GM18873 (cell line): ENCODE measurements around the gene DST.

ENCODE experiments used
- ATAC-seq: cut with Tn5 transposase; IDR thresholded peaks from one replicate; pipeline ENCODE4 v1.9.1; 2021; ENCODE audit warnings: mild to moderate bottlenecking, moderate library complexity, moderate number of reproducible peaks; ENCODE audit not compliant: unreplicated experiment, low FRiP score

Gene DST

DNA sequence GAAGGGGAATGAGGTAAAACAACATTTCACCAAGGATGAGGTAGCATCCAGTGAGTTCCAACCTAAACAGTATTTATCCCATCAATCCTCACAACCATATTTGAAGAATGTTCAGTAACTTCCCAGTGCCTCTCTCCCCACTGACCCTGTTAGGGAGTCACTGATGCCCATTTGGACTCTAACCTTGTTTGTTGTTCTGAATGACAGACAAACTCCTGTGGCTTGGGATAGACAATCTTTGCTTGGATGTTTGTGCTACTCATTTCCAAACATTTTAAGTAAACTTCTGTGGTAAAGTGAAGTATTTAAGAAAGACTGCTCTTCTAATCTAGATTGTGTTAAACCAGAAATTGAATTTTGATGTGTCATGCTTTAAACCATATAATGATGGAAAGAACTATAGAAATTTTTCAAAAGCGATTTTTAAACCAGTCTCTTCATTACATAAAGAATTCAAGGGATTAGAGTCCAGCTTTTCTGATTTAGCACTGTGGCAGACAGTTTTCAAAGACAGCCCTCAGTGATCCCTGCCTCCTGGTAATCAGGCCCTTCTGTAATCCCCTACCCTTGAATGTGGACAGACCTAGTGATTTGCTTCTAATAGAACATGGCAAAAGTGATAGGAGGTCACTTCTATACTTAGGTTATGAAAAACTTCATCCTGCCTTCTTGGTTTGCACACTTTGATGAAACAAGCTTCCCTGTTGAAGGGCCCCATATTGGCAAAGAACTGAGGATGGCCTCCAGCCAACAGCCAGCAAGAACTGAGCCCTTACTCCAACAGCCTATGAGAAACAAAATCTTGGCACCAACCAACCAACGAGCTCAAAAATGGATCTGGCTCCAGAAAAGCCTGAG, 191.6 kb downstream of the DST start:
- ATAC-seq, result no peak

DNA sequence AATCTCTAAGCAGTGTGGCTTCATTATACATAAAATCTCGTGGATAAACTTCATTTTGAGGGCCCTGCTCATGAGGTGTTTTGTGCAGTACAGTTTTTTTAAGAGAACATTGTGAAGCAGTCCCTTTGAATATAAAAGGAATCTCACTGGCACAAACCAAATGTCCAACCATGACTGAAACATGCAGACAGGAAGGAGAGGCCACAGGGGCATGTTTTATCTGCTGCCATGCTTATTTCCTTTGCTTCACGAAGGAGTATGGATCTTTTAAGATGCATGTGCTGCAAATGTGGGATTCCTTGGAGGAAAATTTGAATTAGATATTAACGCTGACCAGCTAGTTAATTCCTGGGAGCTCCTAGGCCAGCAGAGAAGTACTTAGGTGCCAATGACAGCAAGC, 192.3 kb downstream of the DST start:
- no peak for ATAC-seq

DNA sequence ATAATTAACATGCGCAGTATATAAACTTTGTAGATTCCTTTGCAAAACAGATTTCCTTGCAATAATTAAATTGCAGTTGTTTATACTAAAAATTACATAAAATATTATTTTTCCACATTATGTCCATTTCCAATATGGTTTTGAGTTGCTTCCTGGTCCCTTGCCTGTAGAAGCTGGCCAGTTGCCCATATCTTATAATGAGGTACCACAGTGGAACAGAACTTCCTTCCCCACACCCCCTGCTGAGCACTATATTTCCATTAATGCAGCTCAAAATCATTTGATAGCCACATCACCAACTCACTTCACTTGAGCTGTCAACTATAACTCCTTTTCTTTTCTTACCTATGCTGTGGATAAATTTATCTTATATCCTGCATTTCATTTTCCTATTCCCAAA, 194.6 kb downstream of the DST start:
- ATAC-seq, result no peak

GRCh38 chr6:56445818-56446217, 196.9 kb downstream of the DST start:
- no peak for ATAC-seq

- no peak for ATAC-seq
These were observed 197.8 kb downstream of the DST start for GRCh38 chr6:56444855-56445254.

GRCh38 chr6:56440551-56440981, 202.1 kb downstream of the DST start:
- ATAC-seq, result no peak

DNA sequence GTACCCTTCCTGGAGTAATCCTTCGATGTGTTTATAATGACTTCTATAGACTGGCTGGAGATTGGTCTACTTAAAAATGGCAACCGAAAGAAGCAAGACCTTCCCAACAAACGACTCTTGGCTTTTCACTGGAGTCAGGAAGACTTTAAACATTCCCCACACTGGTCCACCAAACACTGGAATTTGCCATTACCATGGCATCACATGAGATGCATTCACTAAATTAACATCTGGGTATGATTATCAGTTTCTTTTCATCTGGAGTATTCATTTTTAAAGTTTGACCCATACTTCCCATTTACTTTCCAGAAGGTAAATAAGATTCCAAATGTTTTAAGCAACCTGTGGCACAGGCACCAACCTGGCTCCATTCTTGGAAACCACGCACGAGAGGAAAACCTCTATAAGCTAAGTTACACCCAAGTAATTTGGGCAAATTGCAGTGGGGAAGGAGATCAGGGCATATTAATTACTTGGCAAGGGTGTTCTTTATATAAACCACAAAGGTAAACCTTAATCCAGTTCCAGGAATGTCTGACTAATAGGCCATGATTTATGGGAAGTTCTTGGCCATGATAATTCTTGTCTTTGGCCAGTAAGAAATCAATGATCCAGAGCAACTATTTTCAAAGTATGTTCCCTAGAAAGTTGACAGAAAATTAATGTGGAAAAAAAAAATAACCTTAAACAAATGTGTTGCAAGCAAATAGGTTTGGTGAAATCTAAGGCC, 205.4 kb downstream of the DST start:
- ATAC-seq, result no peak

GRCh38 chr6:56435754-56436153, 206.9 kb downstream of the DST start:
- ATAC-seq, result no peak

GRCh38 chr6:56435326-56435725, 207.4 kb downstream of the DST start:
- ATAC-seq, result no peak

DNA sequence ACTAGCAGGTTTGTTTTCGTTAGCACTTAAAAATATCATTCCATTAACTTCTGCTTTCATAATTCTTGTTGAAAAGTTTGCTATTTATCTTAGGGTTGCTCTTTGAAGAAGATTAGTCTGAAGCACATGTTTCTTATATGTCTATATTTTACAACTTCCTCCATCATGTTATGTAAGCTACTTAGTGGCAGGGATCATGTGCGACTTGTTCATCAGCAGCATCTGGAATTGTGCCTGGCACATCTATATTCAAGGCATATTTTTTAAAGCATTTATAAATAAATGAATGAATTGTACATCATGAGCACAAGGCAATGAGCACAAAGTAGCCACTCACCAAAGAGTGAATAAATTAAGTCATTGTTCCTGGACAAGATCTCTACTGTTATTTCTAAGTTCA, 208.1 kb downstream of the DST start:
- no peak for ATAC-seq

- ATAC-seq, result no peak
These were observed 209.6 kb downstream of the DST start for GRCh38 chr6:56433119-56433518.

DNA sequence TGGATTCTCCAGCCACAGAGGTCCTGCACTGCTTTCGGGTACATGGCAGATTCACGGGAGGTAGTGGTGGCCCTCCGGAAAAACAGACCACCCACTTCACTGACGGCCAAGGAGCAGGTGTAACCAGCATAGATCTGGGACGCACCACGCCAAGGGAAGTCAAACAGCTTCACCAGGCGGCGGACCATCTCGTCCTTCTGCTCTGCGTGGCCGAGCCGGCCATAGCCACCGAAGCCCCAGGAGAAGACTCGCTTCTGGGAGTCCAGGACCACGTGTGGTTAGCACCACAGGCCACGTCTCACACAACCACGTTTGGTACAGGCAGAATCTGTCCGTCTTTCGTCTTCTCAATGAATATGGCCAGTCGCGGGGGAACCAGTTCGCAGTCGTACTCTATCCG, 210.5 kb downstream of the DST start:
- no peak for ATAC-seq

DNA sequence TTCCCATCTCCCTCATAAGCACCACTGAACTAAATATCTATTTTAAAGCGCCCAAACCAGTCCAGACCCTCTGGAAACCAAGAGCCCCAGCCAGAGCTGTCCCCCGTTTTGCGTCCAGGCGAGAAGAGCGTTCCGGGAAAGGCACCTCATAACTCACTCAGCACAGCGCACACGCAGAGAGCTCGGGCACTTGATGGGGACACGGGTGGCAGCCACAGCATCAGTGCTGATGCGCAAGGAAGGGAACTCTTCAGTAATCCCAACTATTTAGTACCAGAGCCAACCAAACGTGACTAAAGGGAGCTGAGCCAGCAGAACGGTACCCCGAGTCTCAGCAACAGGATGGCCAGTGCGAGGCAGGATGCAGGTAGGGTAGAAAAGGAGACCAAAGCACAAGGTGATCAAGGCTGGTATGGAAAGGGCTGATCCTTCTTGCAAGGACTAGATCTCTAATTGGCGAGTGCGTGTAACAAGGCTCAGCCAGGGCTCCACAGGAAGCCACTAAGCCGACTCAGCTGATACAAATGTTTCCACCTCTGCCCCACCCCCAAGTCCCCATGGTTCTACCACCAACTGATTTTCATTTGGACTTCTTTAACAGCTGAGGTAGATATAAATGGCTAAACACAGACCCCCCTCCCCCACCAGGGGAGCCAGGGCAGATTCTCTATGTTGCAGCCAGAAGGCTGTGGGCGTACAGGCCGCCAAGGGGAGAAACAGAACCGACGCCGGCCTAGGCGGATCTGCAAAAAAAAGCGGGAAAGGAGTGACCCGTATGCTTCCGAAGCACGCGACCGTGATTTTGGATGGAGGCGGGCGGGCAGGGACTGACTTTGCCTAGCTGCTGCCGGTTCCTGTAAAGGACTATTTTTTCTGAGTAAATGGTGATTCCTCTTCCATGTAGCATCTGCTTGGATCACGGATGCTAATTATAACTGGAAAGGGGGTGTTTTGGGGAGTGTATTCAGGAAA, 211.8 kb downstream of the DST start:
- ATAC-seq, result no peak

GRCh38 chr6:56424542-56425083, 218.1 kb downstream of the DST start:
- no peak for ATAC-seq

DNA sequence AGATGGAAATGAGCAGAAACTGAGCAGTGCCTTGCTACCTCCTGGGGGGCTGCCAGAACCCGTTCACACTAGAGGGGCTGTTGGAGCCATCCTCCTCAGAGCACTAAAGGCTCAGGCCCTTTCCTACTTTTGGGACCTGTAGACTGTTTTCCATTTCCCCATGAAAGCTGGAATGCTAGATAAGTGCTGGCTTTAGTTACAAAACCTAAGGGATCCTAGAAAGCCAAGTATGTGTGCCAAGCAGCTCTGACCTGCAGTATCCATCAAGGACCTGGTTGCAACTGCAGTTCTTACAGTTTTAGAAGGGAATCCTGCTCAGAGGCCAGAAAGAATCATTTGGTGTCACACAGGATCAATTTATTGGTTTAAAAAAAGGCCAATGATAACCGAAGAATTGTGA, 218.6 kb downstream of the DST start:
- no peak for ATAC-seq

GRCh38 chr6:56420296-56420695, 222.4 kb downstream of the DST start:
- ATAC-seq, result no peak

GRCh38 chr6:56419191-56419590, 223.5 kb downstream of the DST start:
- no peak for ATAC-seq

DNA sequence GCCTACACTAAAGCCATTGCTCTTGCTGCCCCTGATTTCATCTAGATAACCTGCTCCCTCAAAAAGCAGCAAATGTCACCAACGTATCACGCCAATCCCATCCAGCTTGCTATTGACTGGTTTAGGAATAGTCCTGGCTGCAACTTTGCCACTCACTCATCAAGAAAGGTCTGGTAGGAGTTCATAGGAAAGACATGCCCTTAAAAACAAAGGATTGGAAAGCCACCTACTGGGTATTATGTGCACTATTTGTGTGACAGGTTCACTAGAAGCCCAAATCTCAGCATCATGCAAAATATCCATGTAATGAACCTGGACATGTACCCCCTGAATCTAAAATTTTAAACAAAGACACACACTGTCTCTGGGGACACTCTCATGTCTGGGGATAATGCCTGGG, 224.9 kb downstream of the DST start:
- no peak for ATAC-seq

GRCh38 chr6:56416247-56416646, 226.4 kb downstream of the DST start:
- no peak for ATAC-seq

GRCh38 chr6:56408976-56409375, 233.7 kb downstream of the DST start:
- no peak for ATAC-seq
